H9 (cell line): ENCODE measurements around the gene VPS39. TPM values are rescaled to one million over a fixed set of nuclear protein-coding genes. Genes with fewer than 3 reads are reported as not detected.

Source experiments
- DNase-seq: peaks from one replicate; pipeline ENCODE4 v3.0.0-alpha.2; 2017
- H2AFZ ChIP-seq: one replicate; pipeline ENCODE4 v1.6.1; 2013; ENCODE audit warnings: mild to moderate bottlenecking, low read length, control low read depth, moderate library complexity
- H2AK5ac ChIP-seq: 2 replicates; pipeline ENCODE4 v1.6.1; 2013; ENCODE audit warnings: low read length, control low read depth, mixed read lengths; ENCODE audit not compliant: insufficient read length
- H2BK120ac ChIP-seq: one replicate; pipeline ENCODE4 v1.6.1; 2013; ENCODE audit warnings: low read depth, mild to moderate bottlenecking, low read length, control low read depth, inconsistent platforms; ENCODE audit not compliant: poor library complexity, severe bottlenecking
- H2BK12ac ChIP-seq: 2 replicates; pipeline ENCODE4 v1.6.1; 2013; ENCODE audit warnings: low read length, control low read depth, mixed read lengths, low read depth; ENCODE audit not compliant: insufficient read length
- H2BK15ac ChIP-seq: 2 replicates; pipeline ENCODE4 v1.6.1; 2013; ENCODE audit warnings: low read depth, low read length, control low read depth
- H2BK20ac ChIP-seq: one replicate; pipeline ENCODE4 v1.6.1; 2013; ENCODE audit warnings: low read depth, mild to moderate bottlenecking, low read length, control low read depth, inconsistent platforms; ENCODE audit not compliant: poor library complexity, severe bottlenecking
- H2BK5ac ChIP-seq: 2 replicates; pipeline ENCODE4 v1.6.1; 2013; ENCODE audit warnings: low read length, control low read depth, mixed read lengths; ENCODE audit not compliant: insufficient read length
- H3K14ac ChIP-seq: 2 replicates; pipeline ENCODE4 v1.6.1; 2013; ENCODE audit warnings: low read length, control low read depth; ENCODE audit not compliant: insufficient read depth
- H3K18ac ChIP-seq: 2 replicates; pipeline ENCODE4 v1.6.1; 2013; ENCODE audit warnings: low read depth, mild to moderate bottlenecking, mixed read lengths, low read length, control low read depth; ENCODE audit not compliant: insufficient read length
- H3K23ac ChIP-seq: 2 replicates; pipeline ENCODE4 v1.6.1; 2013; ENCODE audit warnings: low read length, control low read depth, mixed read lengths, low read depth; ENCODE audit not compliant: insufficient read length
- H3K23me2 ChIP-seq: 2 replicates; pipeline ENCODE4 v1.6.1; 2013; ENCODE audit warnings: low read depth, mild to moderate bottlenecking, mixed read lengths, low read length, control low read depth; ENCODE audit not compliant: insufficient read length, poor library complexity, severe bottlenecking
- H3K27ac ChIP-seq: 2 replicates; pipeline ENCODE4 v1.5.1; 2013; ENCODE audit warnings: low read length, control low read depth, mixed read lengths, low read depth; ENCODE audit not compliant: insufficient read length
- H3K27me3 ChIP-seq: 2 replicates; pipeline ENCODE4 v1.6.1; 2013; ENCODE audit warnings: low read length, control low read depth, inconsistent platforms; ENCODE audit not compliant: insufficient read depth
- H3K4ac ChIP-seq: 2 replicates; pipeline ENCODE4 v1.6.1; 2013; ENCODE audit warnings: low read depth, mild to moderate bottlenecking, control low read depth, inconsistent platforms, low read length, moderate library complexity
- H3K4me1 ChIP-seq: 2 replicates; pipeline ENCODE4 v1.6.1; 2013; ENCODE audit warnings: low read length, control low read depth, inconsistent platforms; ENCODE audit not compliant: insufficient read depth
- H3K4me2 ChIP-seq: 2 replicates; pipeline ENCODE4 v1.6.1; 2013; ENCODE audit warnings: low read length, control low read depth, mixed read lengths; ENCODE audit not compliant: insufficient read length, insufficient read depth
- H3K56ac ChIP-seq: 2 replicates; pipeline ENCODE4 v1.6.1; 2013; ENCODE audit warnings: low read depth, mild to moderate bottlenecking, mixed read lengths, low read length, control low read depth; ENCODE audit not compliant: insufficient read length
- H3K79me1 ChIP-seq: 2 replicates; pipeline ENCODE4 v1.6.1; 2013; ENCODE audit warnings: low read depth, mild to moderate bottlenecking, moderate library complexity, low read length, control low read depth, inconsistent platforms; ENCODE audit not compliant: insufficient read depth, poor library complexity, severe bottlenecking
- H3K79me2 ChIP-seq: 2 replicates; pipeline ENCODE4 v1.6.1; 2013; ENCODE audit warnings: low read length, control low read depth, inconsistent platforms; ENCODE audit not compliant: insufficient read depth
- H3K9ac ChIP-seq: 2 replicates; pipeline ENCODE4 v1.6.1; 2013; ENCODE audit warnings: low read length, control low read depth, mixed read lengths; ENCODE audit not compliant: insufficient read length; ENCODE audit errors: extremely low read depth
- H3K9me3 ChIP-seq: one replicate; pipeline ENCODE4 v1.6.1; 2013; ENCODE audit warnings: low read depth, low read length, inconsistent platforms; ENCODE audit not compliant: control insufficient read depth
- H3T11ph ChIP-seq: one replicate; pipeline ENCODE4 v1.6.1; 2013; ENCODE audit warnings: mild to moderate bottlenecking, low read length, control low read depth, inconsistent platforms
- H4K20me1 ChIP-seq: one replicate; pipeline ENCODE4 v1.6.1; 2013; ENCODE audit not compliant: control insufficient read depth, insufficient read length, insufficient read depth
- H4K5ac ChIP-seq: 2 replicates; pipeline ENCODE4 v1.6.1; 2013; ENCODE audit warnings: low read depth, mild to moderate bottlenecking, mixed read lengths, low read length, control low read depth; ENCODE audit not compliant: insufficient read length
- H4K8ac ChIP-seq: replicated peaks from 2 replicates; pipeline ENCODE4 v1.6.1; 2013; ENCODE audit warnings: low read length, control low read depth, mixed read lengths, low read depth; ENCODE audit not compliant: insufficient read length
- H4K91ac ChIP-seq: 2 replicates; pipeline ENCODE4 v1.6.1; 2013; ENCODE audit warnings: low read depth, mild to moderate bottlenecking, moderate library complexity, mixed read lengths, low read length, control low read depth; ENCODE audit not compliant: insufficient read length
- H3K27ac Mint-ChIP-seq, 3 experiments: 2 replicates in 2 of 3; 3 replicates in 1 of 3; pipeline ENCODE4 v1.8.0; 2020 to 2021; ENCODE audit warnings: mixed read lengths in 3 of 3, mild to moderate bottlenecking in 1 of 3, moderate library complexity in 1 of 3
- H3K27me3 Mint-ChIP-seq: 2 replicates; pipeline ENCODE4 v1.8.0; 2021; ENCODE audit warnings: low read depth, mild to moderate bottlenecking, moderate library complexity, mixed read lengths
- H3K36me3 Mint-ChIP-seq, 3 experiments: 2 replicates in 2 of 3; 3 replicates in 1 of 3; pipeline ENCODE4 v1.8.0; 2020 to 2021; ENCODE audit warnings: low read depth in 3 of 3, mixed read lengths in 3 of 3; ENCODE audit not compliant: insufficient read depth in 1 of 3
- H3K4me1 Mint-ChIP-seq, 2 experiments: 2 replicates each; pipeline ENCODE4 v1.8.0; 2020; ENCODE audit warnings: mixed read lengths in 2 of 2
- H3K4me3 Mint-ChIP-seq, 2 experiments: 2 replicates in 1 of 2; 3 replicates in 1 of 2; pipeline ENCODE4 v1.8.0; 2020 to 2021; ENCODE audit warnings: mild to moderate bottlenecking in 2 of 2, mixed read lengths in 2 of 2, moderate library complexity in 1 of 2
- H3K9me3 Mint-ChIP-seq, 2 experiments: 2 replicates in 1 of 2; 3 replicates in 1 of 2; pipeline ENCODE4 v1.8.0; 2020; ENCODE audit warnings: mild to moderate bottlenecking in 2 of 2, mixed read lengths in 2 of 2, moderate library complexity in 1 of 2
- WGBS: extraction: QIAGEN DNeasy Blood & Tissue Kit; methylation state at CpG from one replicate; pipeline ENCODE4 v1.1.7; 2013; ENCODE audit warnings: missing lambda C conversion rate, low lambda C conversion rate, mixed read lengths; ENCODE audit not compliant: insufficient read length; ENCODE audit errors: extremely low coverage; 5-methylcytosine and 5-hydroxymethylcytosine counted together
- total RNA-seq: library from RNA; stranded (reverse); gene quantifications from 2 replicates; pipeline ENCODE4 v1.2.1, GENCODE V29; 2021
- TF ChIP-seq, protein P1 (sequence below): fragments of 200-600 bp; sonication (generic); conservative IDR thresholded peaks from 3 replicates; pipeline ENCODE4 v1.8.0; 2021; ENCODE audit warnings: antibody characterized with exemption, mild to moderate bottlenecking

The VPS39 gene
- total RNA-seq, 1 experiment from 2014 or later = 48.6 TPM

DNA sequence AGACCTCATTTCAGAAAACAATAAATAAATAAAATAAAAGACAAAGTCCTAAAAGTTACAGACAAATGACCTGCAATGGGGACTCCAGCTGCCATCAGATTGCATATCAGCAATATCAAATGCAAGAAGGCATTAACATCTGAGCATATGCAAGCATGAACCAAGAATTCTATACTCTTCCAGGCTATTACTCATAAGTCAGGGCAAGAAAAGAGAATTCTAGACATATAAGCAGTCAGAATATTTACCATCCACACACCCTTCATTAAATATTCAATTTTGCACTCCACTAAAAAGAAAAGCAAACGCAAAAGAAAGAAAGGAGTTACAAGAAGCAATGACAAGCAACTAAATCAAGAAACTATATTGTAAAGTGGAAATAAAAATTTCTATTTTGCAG, 72.8 kb downstream of the VPS39 start:
- Histone ChIP-seq H2BK15ac (no peak overlapping the region), H3K23me2 (no peaks in the 10 kb centered on the region), H2AK5ac (no peak overlapping the region), H3K56ac (no peak overlapping the region), H4K91ac (no peak overlapping the region), H3K27ac (no peak overlapping the region), H4K5ac (no peak overlapping the region), H2BK12ac (no peak overlapping the region), H2BK120ac (no peak overlapping the region), H4K8ac (no peak overlapping the region), H3K4me1 (no peaks in the 10 kb centered on the region), H3K27me3 (no peaks in the 10 kb centered on the region), H3K9ac (no peak overlapping the region), H3K79me2 (no peaks in the 10 kb centered on the region), H3K9me3 (no peaks in the 10 kb centered on the region), H3K18ac (no peak overlapping the region), H2BK5ac (no peak overlapping the region), H2AFZ (no peak overlapping the region), H4K20me1 (no peaks in the 10 kb centered on the region), H3K4ac (no peak overlapping the region), H3K79me1 (no peaks in the 10 kb centered on the region), H3K4me2 (no peak overlapping the region), H3K23ac (no peak overlapping the region), H3T11ph (no peak overlapping the region), H2BK20ac (no peak overlapping the region), H3K14ac (no peak overlapping the region)
- peaks cover 9 to 11% of the 10 kb centered on the region in 2 experiments for H3K9me3 Mint-ChIP-seq
- H3K4me3 Mint-ChIP-seq = no peak overlapping the region
- no peak for DNase-seq
- H3K27ac Mint-ChIP-seq = no peak overlapping the region
- no peaks in the 10 kb centered on the region for H3K27me3 Mint-ChIP-seq
- TF ChIP-seq, protein P1, sequence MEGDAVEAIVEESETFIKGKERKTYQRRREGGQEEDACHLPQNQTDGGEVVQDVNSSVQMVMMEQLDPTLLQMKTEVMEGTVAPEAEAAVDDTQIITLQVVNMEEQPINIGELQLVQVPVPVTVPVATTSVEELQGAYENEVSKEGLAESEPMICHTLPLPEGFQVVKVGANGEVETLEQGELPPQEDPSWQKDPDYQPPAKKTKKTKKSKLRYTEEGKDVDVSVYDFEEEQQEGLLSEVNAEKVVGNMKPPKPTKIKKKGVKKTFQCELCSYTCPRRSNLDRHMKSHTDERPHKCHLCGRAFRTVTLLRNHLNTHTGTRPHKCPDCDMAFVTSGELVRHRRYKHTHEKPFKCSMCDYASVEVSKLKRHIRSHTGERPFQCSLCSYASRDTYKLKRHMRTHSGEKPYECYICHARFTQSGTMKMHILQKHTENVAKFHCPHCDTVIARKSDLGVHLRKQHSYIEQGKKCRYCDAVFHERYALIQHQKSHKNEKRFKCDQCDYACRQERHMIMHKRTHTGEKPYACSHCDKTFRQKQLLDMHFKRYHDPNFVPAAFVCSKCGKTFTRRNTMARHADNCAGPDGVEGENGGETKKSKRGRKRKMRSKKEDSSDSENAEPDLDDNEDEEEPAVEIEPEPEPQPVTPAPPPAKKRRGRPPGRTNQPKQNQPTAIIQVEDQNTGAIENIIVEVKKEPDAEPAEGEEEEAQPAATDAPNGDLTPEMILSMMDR = no peak
- no CpG with 5 or more reads among the region's 1 CpG for WGBS
- no peaks in the 10 kb centered on the region for H3K36me3 Mint-ChIP-seq
- H3K4me1 Mint-ChIP-seq = peaks cover 7 to 14% of the 10 kb centered on the region in 2 experiments
